Vagina (tissue), 2 donors: Measurements from ENCODE around the gene CACNA1H.
"Not testable (repeated sequence)": the region's sequence is repeated elsewhere in the genome, so short reads cannot be mapped to it uniquely, and the experiment has no call there.

Source experiments
- POLR2A ChIP-seq, 2 donors: fragments of 450-650 bp; IDR thresholded peaks; one replicate each; pipeline ENCODE4 v1.6.1; 2017; ENCODE audit warnings: antibody characterized with exemption in 2 of 2, mild to moderate bottlenecking in 2 of 2, moderate library complexity in 2 of 2
- POLR2AphosphoS5 ChIP-seq, 2 donors: sonication (generic); formaldehyde crosslinking; IDR thresholded peaks; one replicate each; pipeline ENCODE4 v1.9.0; 2017; ENCODE audit warnings: antibody characterized with exemption in 2 of 2, mild to moderate bottlenecking in 2 of 2, low read depth in 1 of 2; ENCODE audit not compliant: insufficient read depth in 1 of 2
- TF ChIP-seq, protein P1 (sequence below), 3 experiments: fragments of 450-650 bp in 2 of 3; fragments of 200-600 bp in 1 of 3; sonication (generic) in 1 of 3; IDR thresholded peaks; one replicate each; pipeline ENCODE4 v1.5.1; 2017 to 2019; ENCODE audit warnings: antibody characterized with exemption in 3 of 3, mild to moderate bottlenecking in 2 of 3, moderate library complexity in 2 of 3

DNA sequence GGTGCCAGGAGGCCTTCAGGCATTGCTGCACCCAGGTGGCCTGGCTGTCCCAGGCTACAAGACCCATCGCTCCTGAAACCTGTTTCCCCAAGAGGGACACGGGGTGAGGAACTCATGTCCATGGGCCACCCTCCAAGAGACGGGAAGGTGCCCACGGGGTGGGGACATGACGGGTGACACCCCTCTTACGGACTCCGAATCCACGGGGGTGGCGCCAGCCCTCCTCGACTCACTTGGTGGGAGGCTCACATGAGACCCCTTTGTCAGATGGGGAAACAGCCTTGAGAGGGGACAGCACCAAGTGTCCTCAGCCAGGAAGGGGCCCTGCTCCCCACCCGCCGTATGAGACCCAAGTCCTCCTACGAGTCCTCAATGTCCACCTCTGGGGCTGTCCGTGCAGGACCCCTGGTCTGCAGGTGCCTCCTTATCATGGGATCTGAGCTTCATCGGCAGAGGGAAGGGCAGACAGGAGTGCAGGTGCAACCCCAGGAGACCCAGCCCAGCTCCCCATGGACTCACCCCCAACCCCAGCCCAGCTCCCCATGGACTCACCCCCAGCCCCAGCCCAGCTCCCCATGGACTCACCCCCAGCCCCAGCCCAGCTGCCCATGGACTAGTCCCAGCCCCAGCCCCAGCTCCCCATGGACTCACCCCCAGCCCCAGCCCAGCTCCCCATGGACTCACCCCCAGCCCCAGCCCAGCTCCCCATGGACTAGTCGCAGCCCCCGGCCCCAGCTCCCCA, 77.7 kb downstream of the CACNA1H start:
- TF ChIP-seq, protein P1, sequence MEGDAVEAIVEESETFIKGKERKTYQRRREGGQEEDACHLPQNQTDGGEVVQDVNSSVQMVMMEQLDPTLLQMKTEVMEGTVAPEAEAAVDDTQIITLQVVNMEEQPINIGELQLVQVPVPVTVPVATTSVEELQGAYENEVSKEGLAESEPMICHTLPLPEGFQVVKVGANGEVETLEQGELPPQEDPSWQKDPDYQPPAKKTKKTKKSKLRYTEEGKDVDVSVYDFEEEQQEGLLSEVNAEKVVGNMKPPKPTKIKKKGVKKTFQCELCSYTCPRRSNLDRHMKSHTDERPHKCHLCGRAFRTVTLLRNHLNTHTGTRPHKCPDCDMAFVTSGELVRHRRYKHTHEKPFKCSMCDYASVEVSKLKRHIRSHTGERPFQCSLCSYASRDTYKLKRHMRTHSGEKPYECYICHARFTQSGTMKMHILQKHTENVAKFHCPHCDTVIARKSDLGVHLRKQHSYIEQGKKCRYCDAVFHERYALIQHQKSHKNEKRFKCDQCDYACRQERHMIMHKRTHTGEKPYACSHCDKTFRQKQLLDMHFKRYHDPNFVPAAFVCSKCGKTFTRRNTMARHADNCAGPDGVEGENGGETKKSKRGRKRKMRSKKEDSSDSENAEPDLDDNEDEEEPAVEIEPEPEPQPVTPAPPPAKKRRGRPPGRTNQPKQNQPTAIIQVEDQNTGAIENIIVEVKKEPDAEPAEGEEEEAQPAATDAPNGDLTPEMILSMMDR (IDR thresholded peaks at IDR 0.05), result not testable (repeated sequence)
- not testable (repeated sequence) for TF ChIP-seq POLR2A (IDR thresholded peaks at IDR 0.05); POLR2AphosphoS5 (IDR thresholded peaks at IDR 0.05; ENCODE audit: insufficient read depth in 1 of 2, low read depth in 1 of 2)
